DND-41 (cell line): ENCODE results near the gene MSH4.
"Not testable (repeated sequence)": the region's sequence is repeated elsewhere in the genome, so short reads cannot be mapped to it uniquely, and the experiment has no call there.

Source experiments
- EZH2 ChIP-seq: IDR thresholded peaks from 3 replicates; pipeline ENCODE4 v1.6.1; 2012; ENCODE audit warnings: borderline replicate concordance, low read depth, mild to moderate bottlenecking, moderate library complexity, low read length, inconsistent platforms; ENCODE audit not compliant: severe bottlenecking
- TF ChIP-seq, protein P1 (sequence below): IDR thresholded peaks from 2 replicates; pipeline ENCODE4 v1.5.1; 2012; ENCODE audit warnings: borderline replicate concordance, low read length, moderate library complexity, mild to moderate bottlenecking; ENCODE audit not compliant: poor library complexity, severe bottlenecking; ENCODE audit errors: extremely low read depth

DNA sequence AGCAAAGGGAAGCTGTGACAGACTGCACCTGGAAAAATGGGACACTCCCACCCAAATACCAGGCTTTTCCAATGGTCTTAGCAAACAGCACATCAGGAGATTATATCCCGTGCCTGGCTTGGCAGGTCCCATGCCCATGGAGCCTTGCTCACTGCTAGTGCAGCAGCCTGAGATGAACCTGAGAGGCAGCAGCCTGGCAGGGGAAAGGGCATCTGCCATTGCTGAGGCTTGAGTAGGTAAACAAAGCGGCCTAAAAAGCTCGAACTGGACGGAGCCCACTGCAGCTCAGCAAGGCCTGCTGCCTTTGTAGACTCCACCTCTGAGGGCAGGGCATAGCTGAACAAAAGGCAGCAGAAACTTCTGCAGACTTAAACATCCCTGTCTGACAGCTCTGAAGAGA is 18.9 kb upstream of the MSH4 start:
- TF ChIP-seq, protein P1, sequence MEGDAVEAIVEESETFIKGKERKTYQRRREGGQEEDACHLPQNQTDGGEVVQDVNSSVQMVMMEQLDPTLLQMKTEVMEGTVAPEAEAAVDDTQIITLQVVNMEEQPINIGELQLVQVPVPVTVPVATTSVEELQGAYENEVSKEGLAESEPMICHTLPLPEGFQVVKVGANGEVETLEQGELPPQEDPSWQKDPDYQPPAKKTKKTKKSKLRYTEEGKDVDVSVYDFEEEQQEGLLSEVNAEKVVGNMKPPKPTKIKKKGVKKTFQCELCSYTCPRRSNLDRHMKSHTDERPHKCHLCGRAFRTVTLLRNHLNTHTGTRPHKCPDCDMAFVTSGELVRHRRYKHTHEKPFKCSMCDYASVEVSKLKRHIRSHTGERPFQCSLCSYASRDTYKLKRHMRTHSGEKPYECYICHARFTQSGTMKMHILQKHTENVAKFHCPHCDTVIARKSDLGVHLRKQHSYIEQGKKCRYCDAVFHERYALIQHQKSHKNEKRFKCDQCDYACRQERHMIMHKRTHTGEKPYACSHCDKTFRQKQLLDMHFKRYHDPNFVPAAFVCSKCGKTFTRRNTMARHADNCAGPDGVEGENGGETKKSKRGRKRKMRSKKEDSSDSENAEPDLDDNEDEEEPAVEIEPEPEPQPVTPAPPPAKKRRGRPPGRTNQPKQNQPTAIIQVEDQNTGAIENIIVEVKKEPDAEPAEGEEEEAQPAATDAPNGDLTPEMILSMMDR = not testable (repeated sequence)
- not testable (repeated sequence) for TF ChIP-seq EZH2
